Heart right ventricle (tissue), 16 donors: ENCODE data around the gene LYPD6B. TPM values are rescaled to one million over a fixed set of nuclear protein-coding genes. Genes with fewer than 3 reads are reported as not detected.

Experiments used
- ATAC-seq, 8 donors: fragments of 200-7000 bp; cut with Tn5 transposase; one replicate each; pipeline ENCODE4 v1.9.1; 2020; ENCODE audit warnings: mild to moderate bottlenecking in 8 of 8, moderate library complexity in 8 of 8, moderate number of reproducible peaks in 1 of 8
- DNase-seq, 2 donors: peaks; one replicate each; pipeline ENCODE4 v3.0.0-alpha.2; 2020
- H3K27ac ChIP-seq, 10 donors: fragments of 200-600 bp; sonication (generic) in 2 of 10; one replicate each; pipeline versions ENCODE4 v1.5.0 to v1.8.0; 2020 to 2022; ENCODE audit warnings: mild to moderate bottlenecking in 3 of 10
- H3K27me3 ChIP-seq, 7 donors: fragments of 200-600 bp; one replicate each; pipeline ENCODE4 v1.8.0; 2021 to 2022; ENCODE audit warnings: mild to moderate bottlenecking in 2 of 7
- H3K36me3 ChIP-seq, 9 donors: fragments of 200-600 bp; sonication (generic) in 1 of 9; one replicate each; pipeline versions ENCODE4 v1.5.0 to v1.8.0; 2020 to 2022; ENCODE audit warnings: mild to moderate bottlenecking in 2 of 9
- H3K4me1 ChIP-seq, 9 donors: fragments of 200-600 bp; sonication (generic) in 1 of 9; one replicate each; pipeline versions ENCODE4 v1.5.0 to v1.8.0; 2020 to 2022; ENCODE audit warnings: mild to moderate bottlenecking in 4 of 9
- H3K4me3 ChIP-seq, 10 donors: fragments of 200-600 bp; sonication (generic) in 2 of 10; one replicate each; pipeline versions ENCODE4 v1.5.0 to v1.8.0; 2020 to 2022; ENCODE audit warnings: mild to moderate bottlenecking in 7 of 10, moderate library complexity in 2 of 10
- H3K9me3 ChIP-seq, 11 donors: fragments of 200-600 bp in 10 of 11; sonication (generic) in 2 of 11; one replicate each; pipeline versions ENCODE4 v1.5.0 to v1.8.0; 2013 to 2022; ENCODE audit warnings: mild to moderate bottlenecking in 2 of 11, control low read depth in 1 of 11, moderate library complexity in 1 of 11
- CTCF ChIP-seq, 9 donors: fragments of 200-600 bp; sonication (generic) in 2 of 9; IDR thresholded peaks; one replicate each; pipeline versions ENCODE4 v1.5.0 to v1.8.0; 2021 to 2022; ENCODE audit warnings: antibody characterized with exemption in 9 of 9, mild to moderate bottlenecking in 5 of 9, moderate library complexity in 1 of 9
- WGBS, 2 donors: extraction: QIAGEN DNeasy Blood & Tissue Kit; methylation state at CpG; one replicate each; pipeline ENCODE4 v1.1.7; 2013; ENCODE audit warnings: inconsistent platforms in 1 of 2; 5-methylcytosine and 5-hydroxymethylcytosine counted together
- intact Hi-C, 10 donors: fragments of 100-400 bp; cut with DNase I; formaldehyde crosslinking; loops; one replicate each; pipeline versions ENCODE4 v1.11.1 to v1.14.2; 2022
- polyA plus RNA-seq, 2 donors: library from polyadenylated mRNA; stranded (reverse); fragments of 200-250 nt; gene quantifications; one replicate each; pipeline ENCODE4 v1.2.3, GENCODE V29; 2013
- total RNA-seq, 10 donors: library from RNA; stranded (reverse); fragmentation: NEBNext Ultra II Directional in 3 of 10; extraction: Animal tissue kit (Norgen Biotek cat#: 25700) in 3 of 10; gene quantifications; one replicate each; pipeline versions ENCODE4 v1.2.1 to v1.2.4, GENCODE V29; 2021 to 2023
- donor health status: Arrhythmogenic right ventricular cardiomyopathy.
- donor health status: ischemic (EF 13 %, LVEDD 7.1; RV severe dilation, severe dysfunction).
- donor health status: healthy with polysubstance abuse.
- donor health status: DM: no; HTN: yes; CAD: no.
- donor health status: DM: no; HTN: no; CAD: no.
- donor health status: ischemic (EF 25% LVEDD 6.9; RV normal size, moderate dysfunction).
- donor health status: ischemic (EF 25% LVEDD 5.7; RV mildly dilated, moderate dysfunction).
- donor health status: healthy.
- donor health status: DM: yes; HTN: yes; CAD: no.
- donor health status: Ischemic cardiomyopathy.
- donor health status: ischemic (EF 35%, LVEDD 5.7; RV mildly dilated, moderate dysfunction).
- donor health status: nonischemic (EF 11% LVEDD 7.7; RV severe dilation, severe dysfunction).
- donor health status: DM: yes; HTN: yes; CAD: no.
- donor health status: PGD.
- donor health status: ischemic (EF 29% LVEDD 5.4; RV normal size, mild dysfunction).
- donor health status: nonischemic (EF 23%, LVEDD 6.1; RV moderate dilation, normal function).

LYPD6B gene
- total and polyA plus RNA-seq, 12 donors = 0.21 TPM; not detected in 11

- intact Hi-C loops = no loop called here
- WGBS, 2 donors = 73 to 88% methylated on average over 2 of the region's 2 CpGs
- Histone ChIP-seq H3K36me3 (no peaks in the 10 kb centered on the region), H3K27ac (no peak overlapping the region), H3K4me3 (no peak overlapping the region), H3K4me1 (peaks cover 0 to 7% (median 0%) of the 10 kb centered on the region in 9 donors), H3K27me3 (peaks cover 0 to 11% (median 0%) of the 10 kb centered on the region in 7 donors), H3K9me3 (no peaks in the 10 kb centered on the region)
- no peak for DNase-seq
- no peak for ATAC-seq
- no peak for TF ChIP-seq CTCF (IDR thresholded peaks at IDR 0.05)
Measured at GRCh38 chr2:149090706-149091105, 52.2 kb downstream of the LYPD6B start.

GRCh38 chr2:149093579-149093978 lies 55.1 kb downstream of the LYPD6B start:
- H3K36me3 ChIP-seq = no peaks in the 10 kb centered on the region
- H3K4me1 ChIP-seq = no peaks in the 10 kb centered on the region
- TF ChIP-seq CTCF (IDR thresholded peaks at IDR 0.05) = no peak
- H3K27ac ChIP-seq = no peak overlapping the region
- intact Hi-C loops = no loop called here
- no peaks in the 10 kb centered on the region for H3K9me3 ChIP-seq
- H3K27me3 ChIP-seq = peaks cover 0 to 4% (median 0%) of the 10 kb centered on the region in 7 donors
- DNase-seq (no peak), ATAC-seq (no peak)
- no peak overlapping the region for H3K4me3 ChIP-seq
- 95% methylated on average over 2 of the region's 2 CpGs for WGBS, 2 donors

GRCh38 chr2:149094217-149095015 lies 55.9 kb downstream of the LYPD6B start:
- WGBS, 2 donors = 74 to 81% methylated on average over 5 of the region's 5 CpGs
- TF ChIP-seq CTCF (IDR thresholded peaks at IDR 0.05) = no peak
- H3K27me3 ChIP-seq = peaks cover 0 to 4% (median 0%) of the 10 kb centered on the region in 7 donors
- H3K4me1 ChIP-seq = no peaks in the 10 kb centered on the region
- H3K4me3 ChIP-seq = no peak overlapping the region
- H3K36me3 ChIP-seq = no peaks in the 10 kb centered on the region
- no peaks in the 10 kb centered on the region for H3K9me3 ChIP-seq
- intact Hi-C loops = no loop called here
- H3K27ac ChIP-seq = no peak overlapping the region
- DNase-seq = no peak
- no peak for ATAC-seq

GRCh38 chr2:149098701-149099100 lies 60.2 kb downstream of the LYPD6B start:
- no peaks in the 10 kb centered on the region for H3K9me3 ChIP-seq
- ATAC-seq (no peak), DNase-seq (no peak)
- H3K4me1 ChIP-seq = no peaks in the 10 kb centered on the region
- no peaks in the 10 kb centered on the region for H3K36me3 ChIP-seq
- TF ChIP-seq CTCF (IDR thresholded peaks at IDR 0.05) = no peak
- H3K27ac ChIP-seq = no peak overlapping the region
- 61 to 73% methylated on average over 2 of the region's 2 CpGs for WGBS, 2 donors
- H3K27me3 ChIP-seq = peaks cover 0 to 4% (median 0%) of the 10 kb centered on the region in 7 donors
- intact Hi-C loops = no loop called here
- H3K4me3 ChIP-seq = no peak overlapping the region
